WTC11 (cell line): ENCODE measurements around the gene E2F4. TPM values are rescaled to one million over a fixed set of nuclear protein-coding genes. Genes with fewer than 3 reads are reported as not detected.

ENCODE experiments used
- ATAC-seq: fragments of 200-7000 bp; cut with Tn5 transposase; 2 replicates; pipeline ENCODE4 v1.10.0; 2021; ENCODE audit warnings: mild to moderate bottlenecking, moderate library complexity
- CTCF ChIA-PET: fragments of 300-600 bp; sonication (Branson Sonifier 250); formaldehyde crosslinking; loops from one replicate; lab custom pipeline; 2021; ENCODE audit warnings: antibody characterized with exemption; lab: Charles Lee
- POLR2A ChIA-PET: fragments of 350-600 bp; sonication (Branson Sonifier 250); formaldehyde crosslinking; loops from one replicate; lab custom pipeline; 2021; ENCODE audit warnings: antibody characterized with exemption; lab: Charles Lee
- DNase-seq: peaks from one replicate; pipeline ENCODE4 v3.0.0; 2021; ENCODE audit warnings: low spot score
- H3K27ac Mint-ChIP-seq: 2 replicates; pipeline ENCODE4 v1.8.0; 2021; ENCODE audit warnings: mixed read lengths
- H3K27me3 Mint-ChIP-seq: 2 replicates; pipeline ENCODE4 v1.8.0; 2021; ENCODE audit warnings: low read depth, mild to moderate bottlenecking, moderate library complexity, mixed read lengths
- H3K36me3 Mint-ChIP-seq: 2 replicates; pipeline ENCODE4 v1.8.0; 2021; ENCODE audit warnings: mixed read lengths
- H3K4me1 Mint-ChIP-seq: 2 replicates; pipeline ENCODE4 v1.8.0; 2022; ENCODE audit warnings: mixed read lengths
- H3K4me3 Mint-ChIP-seq: 2 replicates; pipeline ENCODE4 v1.8.0; 2021; ENCODE audit warnings: mild to moderate bottlenecking, moderate library complexity, mixed read lengths
- H3K9me3 Mint-ChIP-seq: 2 replicates; pipeline ENCODE4 v1.8.0; 2021; ENCODE audit warnings: mixed read lengths
- ARID4B ChIP-seq: sonication (generic); formaldehyde crosslinking; IDR thresholded peaks from 2 replicates; pipeline ENCODE4 v1.8.0; 2023; ENCODE audit warnings: missing genetic modification reagents, mild to moderate bottlenecking, borderline replicate concordance
- CDX4 ChIP-seq: fragments of 250-450 bp; sonication (Bioruptor Pico); IDR thresholded peaks from 2 replicates; pipeline ENCODE4 v1.9.0; 2021; ENCODE audit warnings: moderate library complexity, mild to moderate bottlenecking, inconsistent platforms, borderline replicate concordance
- CREM ChIP-seq: sonication (generic); formaldehyde crosslinking; IDR thresholded peaks from 2 replicates; pipeline ENCODE4 v1.8.1; 2022; ENCODE audit warnings: mild to moderate bottlenecking, missing genetic modification reagents, moderate library complexity
- ELF4 ChIP-seq: sonication (generic); formaldehyde crosslinking; IDR thresholded peaks from 2 replicates; pipeline ENCODE4 v1.8.1; 2022; ENCODE audit warnings: low read depth, mild to moderate bottlenecking, moderate library complexity, missing genetic modification reagents
- ESRRA ChIP-seq: sonication (generic); formaldehyde crosslinking; IDR thresholded peaks from 2 replicates; pipeline ENCODE4 v1.8.1; 2022; ENCODE audit warnings: mild to moderate bottlenecking, missing genetic modification reagents, borderline replicate concordance
- ETV6 ChIP-seq: sonication (generic); formaldehyde crosslinking; IDR thresholded peaks from 2 replicates; pipeline ENCODE4 v1.8.1; 2022; ENCODE audit warnings: mild to moderate bottlenecking, missing genetic modification reagents
- FOXK1 ChIP-seq: sonication (generic); formaldehyde crosslinking; IDR thresholded peaks from 2 replicates; pipeline ENCODE4 v1.8.0; 2022; ENCODE audit warnings: mild to moderate bottlenecking, moderate library complexity, missing genetic modification reagents
- IRF1 ChIP-seq: sonication (generic); formaldehyde crosslinking; IDR thresholded peaks from 2 replicates; pipeline ENCODE4 v1.8.0; 2023; ENCODE audit warnings: missing genetic modification reagents
- KAT7 ChIP-seq: sonication (generic); formaldehyde crosslinking; IDR thresholded peaks from 2 replicates; pipeline ENCODE4 v1.8.1; 2023; ENCODE audit warnings: missing genetic modification reagents, mild to moderate bottlenecking, borderline replicate concordance
- MLX ChIP-seq: sonication (generic); formaldehyde crosslinking; IDR thresholded peaks from 2 replicates; pipeline ENCODE4 v1.8.1; 2023; ENCODE audit warnings: mild to moderate bottlenecking, missing genetic modification reagents, moderate library complexity
- NR2C2 ChIP-seq: sonication (generic); formaldehyde crosslinking; IDR thresholded peaks from 2 replicates; pipeline ENCODE4 v1.8.0; 2022; ENCODE audit warnings: mild to moderate bottlenecking, missing genetic modification reagents
- NR3C1 ChIP-seq: sonication (generic); formaldehyde crosslinking; conservative IDR thresholded peaks from 2 replicates; pipeline ENCODE4 v1.8.1; 2023; ENCODE audit warnings: low read depth, mild to moderate bottlenecking, missing genetic modification reagents
- RELA ChIP-seq: sonication (generic); formaldehyde crosslinking; IDR thresholded peaks from 2 replicates; pipeline ENCODE4 v1.8.1; 2022; ENCODE audit warnings: missing genetic modification reagents, mild to moderate bottlenecking, borderline replicate concordance
- STAT6 ChIP-seq: sonication (generic); formaldehyde crosslinking; conservative IDR thresholded peaks from 2 replicates; pipeline ENCODE4 v1.8.1; 2023; ENCODE audit warnings: mild to moderate bottlenecking, low read depth, missing genetic modification reagents, moderate library complexity
- ZNF317 ChIP-seq: sonication (generic); formaldehyde crosslinking; IDR thresholded peaks from 2 replicates; pipeline ENCODE4 v1.8.1; 2023; ENCODE audit warnings: low read depth, mild to moderate bottlenecking, moderate library complexity, missing genetic modification reagents, borderline replicate concordance
- ZNF416 ChIP-seq: fragments of 250-450 bp; sonication (Bioruptor Pico); IDR thresholded peaks from 2 replicates; pipeline ENCODE4 v1.9.0; 2021; ENCODE audit warnings: mild to moderate bottlenecking, inconsistent platforms
- total RNA-seq: library from RNA; stranded (reverse); gene quantifications from 3 replicates; pipeline ENCODE4 v1.2.3, GENCODE V29; 2021
- TF ChIP-seq, protein P1 (sequence below): sonication (generic); formaldehyde crosslinking; IDR thresholded peaks from 2 replicates; pipeline ENCODE4 v1.8.0; 2022; ENCODE audit warnings: mild to moderate bottlenecking, missing genetic modification reagents
- TF ChIP-seq, protein P2 (sequence below): sonication (generic); formaldehyde crosslinking; IDR thresholded peaks from 2 replicates; pipeline ENCODE4 v1.8.1; 2023; ENCODE audit warnings: mild to moderate bottlenecking, missing genetic modification reagents
- TF ChIP-seq, protein P3 (sequence below): fragments of 200-600 bp; IDR thresholded peaks from 2 replicates; pipeline ENCODE4 v1.8.0; 2022; ENCODE audit warnings: antibody characterized with exemption

The E2F4 gene
- total RNA-seq, 1 experiment from 2014 or later = 85.0 TPM

- peaks cover 2% of the 10 kb centered on the region; the same call in 1 of the 2 replicates for H3K36me3 Mint-ChIP-seq
- ATAC-seq = no peak
- ChIA-PET CTCF (interaction anchor here (0.6 to 1.8 kb wide), 6 partner anchors 17 to 185 kb away, joined by 3 to 7 read pairs (median 4); no protein-coding TSS in a partner anchor), POLR2A (no interaction called here)
- no peaks in the 10 kb centered on the region for H3K27me3 Mint-ChIP-seq
- no peak for DNase-seq
- TF ChIP-seq MLX (no peak), CREM (CRISPR knock-in tag) (no peak), ETV6 (CRISPR knock-in tag) (no peak), IRF1 (CRISPR knock-in tag) (no peak), KAT7 (no peak), NR3C1 (CRISPR knock-in tag) (no peak), STAT6 (CRISPR knock-in tag) (no peak), CDX4 (CRISPR knock-in tag) (no peak), ESRRA (no peak), ZNF416 (CRISPR knock-in tag) (no peak), NR2C2 (CRISPR knock-in tag) (no peak), FOXK1 (CRISPR knock-in tag) (no peak), ARID4B (CRISPR knock-in tag) (no peak), ZNF317 (no peak), ELF4 (no peak), RELA (no peak)
- TF ChIP-seq, protein P1, sequence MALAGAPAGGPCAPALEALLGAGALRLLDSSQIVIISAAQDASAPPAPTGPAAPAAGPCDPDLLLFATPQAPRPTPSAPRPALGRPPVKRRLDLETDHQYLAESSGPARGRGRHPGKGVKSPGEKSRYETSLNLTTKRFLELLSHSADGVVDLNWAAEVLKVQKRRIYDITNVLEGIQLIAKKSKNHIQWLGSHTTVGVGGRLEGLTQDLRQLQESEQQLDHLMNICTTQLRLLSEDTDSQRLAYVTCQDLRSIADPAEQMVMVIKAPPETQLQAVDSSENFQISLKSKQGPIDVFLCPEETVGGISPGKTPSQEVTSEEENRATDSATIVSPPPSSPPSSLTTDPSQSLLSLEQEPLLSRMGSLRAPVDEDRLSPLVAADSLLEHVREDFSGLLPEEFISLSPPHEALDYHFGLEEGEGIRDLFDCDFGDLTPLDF (CRISPR knock-in tag) = no peak
- TF ChIP-seq, protein P2, sequence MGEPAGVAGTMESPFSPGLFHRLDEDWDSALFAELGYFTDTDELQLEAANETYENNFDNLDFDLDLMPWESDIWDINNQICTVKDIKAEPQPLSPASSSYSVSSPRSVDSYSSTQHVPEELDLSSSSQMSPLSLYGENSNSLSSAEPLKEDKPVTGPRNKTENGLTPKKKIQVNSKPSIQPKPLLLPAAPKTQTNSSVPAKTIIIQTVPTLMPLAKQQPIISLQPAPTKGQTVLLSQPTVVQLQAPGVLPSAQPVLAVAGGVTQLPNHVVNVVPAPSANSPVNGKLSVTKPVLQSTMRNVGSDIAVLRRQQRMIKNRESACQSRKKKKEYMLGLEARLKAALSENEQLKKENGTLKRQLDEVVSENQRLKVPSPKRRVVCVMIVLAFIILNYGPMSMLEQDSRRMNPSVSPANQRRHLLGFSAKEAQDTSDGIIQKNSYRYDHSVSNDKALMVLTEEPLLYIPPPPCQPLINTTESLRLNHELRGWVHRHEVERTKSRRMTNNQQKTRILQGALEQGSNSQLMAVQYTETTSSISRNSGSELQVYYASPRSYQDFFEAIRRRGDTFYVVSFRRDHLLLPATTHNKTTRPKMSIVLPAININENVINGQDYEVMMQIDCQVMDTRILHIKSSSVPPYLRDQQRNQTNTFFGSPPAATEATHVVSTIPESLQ (CRISPR knock-in tag) = no peak
- TF ChIP-seq, protein P3, sequence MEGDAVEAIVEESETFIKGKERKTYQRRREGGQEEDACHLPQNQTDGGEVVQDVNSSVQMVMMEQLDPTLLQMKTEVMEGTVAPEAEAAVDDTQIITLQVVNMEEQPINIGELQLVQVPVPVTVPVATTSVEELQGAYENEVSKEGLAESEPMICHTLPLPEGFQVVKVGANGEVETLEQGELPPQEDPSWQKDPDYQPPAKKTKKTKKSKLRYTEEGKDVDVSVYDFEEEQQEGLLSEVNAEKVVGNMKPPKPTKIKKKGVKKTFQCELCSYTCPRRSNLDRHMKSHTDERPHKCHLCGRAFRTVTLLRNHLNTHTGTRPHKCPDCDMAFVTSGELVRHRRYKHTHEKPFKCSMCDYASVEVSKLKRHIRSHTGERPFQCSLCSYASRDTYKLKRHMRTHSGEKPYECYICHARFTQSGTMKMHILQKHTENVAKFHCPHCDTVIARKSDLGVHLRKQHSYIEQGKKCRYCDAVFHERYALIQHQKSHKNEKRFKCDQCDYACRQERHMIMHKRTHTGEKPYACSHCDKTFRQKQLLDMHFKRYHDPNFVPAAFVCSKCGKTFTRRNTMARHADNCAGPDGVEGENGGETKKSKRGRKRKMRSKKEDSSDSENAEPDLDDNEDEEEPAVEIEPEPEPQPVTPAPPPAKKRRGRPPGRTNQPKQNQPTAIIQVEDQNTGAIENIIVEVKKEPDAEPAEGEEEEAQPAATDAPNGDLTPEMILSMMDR = no peak
- no peak overlapping the region for H3K27ac Mint-ChIP-seq
- peaks cover 9% of the 10 kb centered on the region for H3K4me1 Mint-ChIP-seq
- H3K9me3 Mint-ChIP-seq = no peaks in the 10 kb centered on the region
- no peak overlapping the region for H3K4me3 Mint-ChIP-seq
These were observed 10.5 kb downstream of the E2F4 start for GRCh38 chr16:67202426-67202825.
